ENCODE results near the gene SHB. TPM values are rescaled to one million over a fixed set of nuclear protein-coding genes. Genes with fewer than 3 reads are reported as not detected.

Gene SHB
- total RNA-seq, 2 experiments from 2014 or later = 0.41 to 1.0 TPM

DNA sequence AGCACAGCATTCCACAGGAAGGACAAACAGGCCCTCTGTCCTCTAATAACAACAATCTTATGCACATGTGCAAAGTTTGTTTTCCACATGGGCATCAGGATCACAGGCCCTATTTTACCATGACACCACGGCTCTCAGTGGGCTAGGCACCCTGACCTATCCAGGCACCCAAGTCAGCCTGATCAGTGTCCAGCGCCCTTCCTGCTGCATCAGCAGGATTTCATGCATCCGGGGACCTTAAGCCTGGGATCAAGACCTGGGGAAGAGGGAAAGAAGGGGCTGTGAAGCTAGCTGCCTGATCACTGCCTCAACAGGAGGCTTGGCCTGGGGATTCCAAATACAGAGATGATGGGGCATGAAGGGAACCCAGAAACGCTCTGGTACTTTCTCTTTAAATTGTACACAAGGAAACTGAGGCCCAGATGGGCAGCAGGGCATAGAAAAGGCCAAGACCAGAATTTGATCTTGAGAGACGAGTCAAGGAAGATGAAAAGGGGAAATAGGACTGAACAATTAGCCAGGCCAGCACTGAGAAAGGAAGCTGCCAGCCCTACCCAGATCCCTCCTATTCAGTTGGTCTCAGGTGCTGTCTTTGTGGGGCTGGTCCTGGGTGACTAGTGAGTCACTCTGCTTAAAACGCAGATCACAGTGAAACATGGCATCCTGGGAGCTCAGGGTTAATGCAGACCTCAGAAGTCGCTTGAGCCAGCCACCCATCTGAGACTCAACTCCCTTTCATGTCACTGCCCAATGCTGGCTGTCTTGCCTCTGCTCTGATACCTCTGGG is 57.9 kb downstream of the SHB start:
- ChIA-PET CTCF (ENCODE audit: unreplicated experiment) (no interaction called here), POLR2A (no interaction called here)
- no peak overlapping the region for H3K4me3 ChIP-seq (ENCODE audit: low read depth, low read length, poor library complexity, severe bottlenecking)
- no TSS peak for BruUV-seq (replicated peaks)
- H2AFZ ChIP-seq (ENCODE audit: low read length) = no peak overlapping the region
- no peak for DNase-seq (ENCODE audit: low spot score)
- TF ChIP-seq EZH2phosphoT487 (IDR thresholded peaks at IDR 0.05; ENCODE audit: borderline replicate concordance, low read depth, low read length) = no peak
- H4K20me1 ChIP-seq (ENCODE audit: insufficient read depth, low read length) = no peaks in the 10 kb centered on the region
- no peaks in the 10 kb centered on the region for H3K36me3 ChIP-seq (ENCODE audit: insufficient read depth, low read length)
- no peaks in the 10 kb centered on the region for H3K9me3 ChIP-seq (ENCODE audit: low read length)
- intact Hi-C loops (cut with micrococcal nuclease; ENCODE audit: unreplicated experiment) = no loop called here
- no peak overlapping the region for H3K27ac ChIP-seq (ENCODE audit: low read depth, low read length, poor library complexity, severe bottlenecking)
- H3K79me2 ChIP-seq (ENCODE audit: insufficient read depth, low read depth, low read length) = no peaks in the 10 kb centered on the region
- no peaks in the 10 kb centered on the region for H3K4me1 ChIP-seq (ENCODE audit: insufficient read depth, low read length, poor library complexity, severe bottlenecking)
- H3K9me2 ChIP-seq (ENCODE audit: insufficient read depth, low read length) = no peaks in the 10 kb centered on the region
- H3K4me2 ChIP-seq (ENCODE audit: low read length) = no peak overlapping the region

DNA sequence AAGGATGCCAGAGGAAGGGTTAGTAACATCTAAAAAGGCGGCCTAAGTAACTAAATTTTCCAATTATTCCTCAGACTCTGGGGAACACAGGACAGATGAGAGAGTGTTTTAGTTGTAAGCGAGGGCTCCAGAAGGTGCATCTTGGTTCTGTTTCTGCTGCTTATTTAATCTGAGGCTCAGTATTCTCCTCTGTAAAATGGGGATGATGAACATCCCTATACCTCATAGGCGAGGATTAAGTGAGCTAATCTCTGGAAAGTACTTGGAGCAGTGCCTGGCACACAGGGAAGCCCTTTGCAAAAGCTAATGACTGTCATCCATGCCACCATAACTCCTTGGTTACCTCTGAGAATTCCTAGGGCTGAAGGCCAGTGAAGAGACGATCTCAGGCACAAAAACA is 59.0 kb downstream of the SHB start:
- H3K27ac ChIP-seq (ENCODE audit: low read depth, low read length, poor library complexity, severe bottlenecking) = no peak overlapping the region
- H3K79me2 ChIP-seq (ENCODE audit: insufficient read depth, low read depth, low read length) = no peaks in the 10 kb centered on the region
- no peaks in the 10 kb centered on the region for H3K9me3 ChIP-seq (ENCODE audit: low read length)
- H4K20me1 ChIP-seq (ENCODE audit: insufficient read depth, low read length) = no peaks in the 10 kb centered on the region
- no TSS peak for BruUV-seq (replicated peaks)
- intact Hi-C loops (cut with micrococcal nuclease; ENCODE audit: unreplicated experiment) = no loop called here
- no peak overlapping the region for H3K4me2 ChIP-seq (ENCODE audit: low read length)
- DNase-seq (ENCODE audit: low spot score) = no peak
- H3K9me2 ChIP-seq (ENCODE audit: insufficient read depth, low read length) = no peaks in the 10 kb centered on the region
- ChIA-PET POLR2A (no interaction called here), CTCF (ENCODE audit: unreplicated experiment) (no interaction called here)
- no peaks in the 10 kb centered on the region for H3K36me3 ChIP-seq (ENCODE audit: insufficient read depth, low read length)
- H2AFZ ChIP-seq (ENCODE audit: low read length) = no peak overlapping the region
- H3K4me3 ChIP-seq (ENCODE audit: low read depth, low read length, poor library complexity, severe bottlenecking) = no peak overlapping the region
- H3K4me1 ChIP-seq (ENCODE audit: insufficient read depth, low read length, poor library complexity, severe bottlenecking) = no peaks in the 10 kb centered on the region
- TF ChIP-seq EZH2phosphoT487 (IDR thresholded peaks at IDR 0.05; ENCODE audit: borderline replicate concordance, low read depth, low read length) = no peak
- TF ChIP-seq, protein P1, sequence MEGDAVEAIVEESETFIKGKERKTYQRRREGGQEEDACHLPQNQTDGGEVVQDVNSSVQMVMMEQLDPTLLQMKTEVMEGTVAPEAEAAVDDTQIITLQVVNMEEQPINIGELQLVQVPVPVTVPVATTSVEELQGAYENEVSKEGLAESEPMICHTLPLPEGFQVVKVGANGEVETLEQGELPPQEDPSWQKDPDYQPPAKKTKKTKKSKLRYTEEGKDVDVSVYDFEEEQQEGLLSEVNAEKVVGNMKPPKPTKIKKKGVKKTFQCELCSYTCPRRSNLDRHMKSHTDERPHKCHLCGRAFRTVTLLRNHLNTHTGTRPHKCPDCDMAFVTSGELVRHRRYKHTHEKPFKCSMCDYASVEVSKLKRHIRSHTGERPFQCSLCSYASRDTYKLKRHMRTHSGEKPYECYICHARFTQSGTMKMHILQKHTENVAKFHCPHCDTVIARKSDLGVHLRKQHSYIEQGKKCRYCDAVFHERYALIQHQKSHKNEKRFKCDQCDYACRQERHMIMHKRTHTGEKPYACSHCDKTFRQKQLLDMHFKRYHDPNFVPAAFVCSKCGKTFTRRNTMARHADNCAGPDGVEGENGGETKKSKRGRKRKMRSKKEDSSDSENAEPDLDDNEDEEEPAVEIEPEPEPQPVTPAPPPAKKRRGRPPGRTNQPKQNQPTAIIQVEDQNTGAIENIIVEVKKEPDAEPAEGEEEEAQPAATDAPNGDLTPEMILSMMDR (conservative IDR thresholded peaks at IDR 0.05; ENCODE audit: low read length) = no peak

DNA sequence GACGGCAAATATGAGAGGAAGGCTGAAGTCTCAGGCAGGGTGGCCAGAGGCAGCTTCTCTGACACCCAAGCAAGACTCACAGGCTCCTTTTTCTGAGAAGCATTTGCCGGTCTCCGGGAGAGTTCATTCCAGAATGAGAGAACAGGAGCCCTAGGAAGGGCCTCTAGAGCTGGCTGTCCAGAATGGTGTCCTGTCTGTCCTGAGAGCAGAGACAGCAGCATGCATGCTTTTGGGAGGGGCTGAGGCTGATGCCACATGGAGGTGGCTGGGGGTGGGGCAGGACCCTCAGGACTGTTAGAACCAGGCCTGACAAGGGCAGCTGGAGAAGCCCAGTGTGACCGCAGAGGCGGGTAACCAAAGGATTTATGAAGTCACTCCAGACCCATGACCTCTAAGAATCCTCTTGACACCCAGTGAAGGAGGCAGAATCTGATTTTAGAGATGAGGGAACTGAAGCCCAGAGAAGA is 60.0 kb downstream of the SHB start:
- TF ChIP-seq EZH2phosphoT487 (IDR thresholded peaks at IDR 0.05; ENCODE audit: borderline replicate concordance, low read depth, low read length) = no peak
- TF ChIP-seq, protein P1 (conservative IDR thresholded peaks at IDR 0.05; ENCODE audit: low read length) = no peak
- H3K27ac ChIP-seq (ENCODE audit: low read depth, low read length, poor library complexity, severe bottlenecking) = no peak overlapping the region
- no peaks in the 10 kb centered on the region for H3K79me2 ChIP-seq (ENCODE audit: insufficient read depth, low read depth, low read length)
- DNase-seq (ENCODE audit: low spot score) = no peak
- intact Hi-C loops (cut with micrococcal nuclease; ENCODE audit: unreplicated experiment) = no loop called here
- H3K9me2 ChIP-seq (ENCODE audit: insufficient read depth, low read length) = no peaks in the 10 kb centered on the region
- H4K20me1 ChIP-seq (ENCODE audit: insufficient read depth, low read length) = no peaks in the 10 kb centered on the region
- no peaks in the 10 kb centered on the region for H3K4me1 ChIP-seq (ENCODE audit: insufficient read depth, low read length, poor library complexity, severe bottlenecking)
- H3K9me3 ChIP-seq (ENCODE audit: low read length) = no peaks in the 10 kb centered on the region
- H3K4me3 ChIP-seq (ENCODE audit: low read depth, low read length, poor library complexity, severe bottlenecking) = no peak overlapping the region
- no peak overlapping the region for H2AFZ ChIP-seq (ENCODE audit: low read length)
- no peak overlapping the region for H3K4me2 ChIP-seq (ENCODE audit: low read length)
- no TSS peak for BruUV-seq (replicated peaks)
- H3K36me3 ChIP-seq (ENCODE audit: insufficient read depth, low read length) = no peaks in the 10 kb centered on the region
- CTCF ChIA-PET (ENCODE audit: unreplicated experiment) = no interaction called here
- POLR2A ChIA-PET = interaction anchor here (0.5 kb wide), 1 partner anchor 124 kb away, joined by 3 read pairs; no protein-coding TSS in a partner anchor
